Chondrocyte (in vitro differentiated cells): ENCODE measurements around the gene CASP14. TPM values are rescaled to one million over a fixed set of nuclear protein-coding genes. Genes with fewer than 3 reads are reported as not detected.
"Not testable (repeated sequence)": the region's sequence is repeated elsewhere in the genome, so short reads cannot be mapped to it uniquely, and the experiment has no call there.

ENCODE experiments used
- DNase-seq: peaks from one replicate; pipeline ENCODE4 v3.0.0; 2021; ENCODE audit warnings: mixed read lengths, low spot score
- H3K27ac Mint-ChIP-seq: one replicate; pipeline ENCODE4 v1.8.0; 2021; ENCODE audit warnings: mild to moderate bottlenecking, moderate library complexity, mixed read lengths; ENCODE audit not compliant: unreplicated experiment
- H3K27me3 Mint-ChIP-seq: 2 replicates; pipeline ENCODE4 v1.8.0; 2021; ENCODE audit warnings: low read depth, mixed read lengths
- H3K36me3 Mint-ChIP-seq: 2 replicates; pipeline ENCODE4 v1.8.0; 2021; ENCODE audit warnings: low read depth, mixed read lengths
- H3K4me1 Mint-ChIP-seq: 2 replicates; pipeline ENCODE4 v1.8.0; 2021; ENCODE audit warnings: low read depth, mild to moderate bottlenecking, mixed read lengths
- H3K4me3 Mint-ChIP-seq: one replicate; pipeline ENCODE4 v1.8.0; 2021; ENCODE audit warnings: mild to moderate bottlenecking, moderate library complexity, mixed read lengths; ENCODE audit not compliant: unreplicated experiment
- H3K9me3 Mint-ChIP-seq: 2 replicates; pipeline ENCODE4 v1.8.0; 2021; ENCODE audit warnings: low read depth, mixed read lengths
- total RNA-seq: library from RNA; stranded (reverse); gene quantifications from 3 replicates; pipeline ENCODE4 v1.2.1, GENCODE V29; 2021
- TF ChIP-seq, protein P1 (sequence below): fragments of 200-600 bp; sonication (generic); IDR thresholded peaks from 2 replicates; pipeline ENCODE4 v1.5.0; 2021; ENCODE audit warnings: antibody characterized with exemption, mild to moderate bottlenecking, moderate library complexity

Gene CASP14
- total RNA-seq, 1 donor from 2014 or later: not detected

DNA sequence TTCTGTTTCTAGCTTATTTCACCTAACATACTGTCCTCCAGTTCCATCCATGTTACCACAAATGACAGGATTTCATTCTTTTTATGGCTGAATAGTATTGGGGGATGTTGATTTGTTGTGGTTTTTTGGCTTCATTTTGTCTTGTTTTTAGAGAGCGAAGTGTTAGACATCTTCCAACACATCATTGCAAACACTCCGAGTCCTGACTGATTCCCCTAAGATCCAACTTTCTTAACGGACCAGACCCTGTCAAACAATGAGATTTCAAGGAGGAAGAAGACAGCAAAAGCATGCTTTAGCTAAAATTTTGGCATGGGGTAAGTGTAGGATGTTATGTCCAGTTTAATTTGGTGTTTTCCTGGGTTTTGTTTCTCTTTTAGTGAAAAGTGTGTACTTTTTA is 3.8 kb upstream of the CASP14 start:
- Mint-ChIP-seq H3K4me3 (no peak overlapping the region), H3K9me3 (peaks cover under 1% of the 10 kb centered on the region), H3K36me3 (no peaks in the 10 kb centered on the region), H3K27ac (no peak overlapping the region), H3K4me1 (no peaks in the 10 kb centered on the region), H3K27me3 (no peaks in the 10 kb centered on the region)
- DNase-seq: no peak
- TF ChIP-seq, protein P1, sequence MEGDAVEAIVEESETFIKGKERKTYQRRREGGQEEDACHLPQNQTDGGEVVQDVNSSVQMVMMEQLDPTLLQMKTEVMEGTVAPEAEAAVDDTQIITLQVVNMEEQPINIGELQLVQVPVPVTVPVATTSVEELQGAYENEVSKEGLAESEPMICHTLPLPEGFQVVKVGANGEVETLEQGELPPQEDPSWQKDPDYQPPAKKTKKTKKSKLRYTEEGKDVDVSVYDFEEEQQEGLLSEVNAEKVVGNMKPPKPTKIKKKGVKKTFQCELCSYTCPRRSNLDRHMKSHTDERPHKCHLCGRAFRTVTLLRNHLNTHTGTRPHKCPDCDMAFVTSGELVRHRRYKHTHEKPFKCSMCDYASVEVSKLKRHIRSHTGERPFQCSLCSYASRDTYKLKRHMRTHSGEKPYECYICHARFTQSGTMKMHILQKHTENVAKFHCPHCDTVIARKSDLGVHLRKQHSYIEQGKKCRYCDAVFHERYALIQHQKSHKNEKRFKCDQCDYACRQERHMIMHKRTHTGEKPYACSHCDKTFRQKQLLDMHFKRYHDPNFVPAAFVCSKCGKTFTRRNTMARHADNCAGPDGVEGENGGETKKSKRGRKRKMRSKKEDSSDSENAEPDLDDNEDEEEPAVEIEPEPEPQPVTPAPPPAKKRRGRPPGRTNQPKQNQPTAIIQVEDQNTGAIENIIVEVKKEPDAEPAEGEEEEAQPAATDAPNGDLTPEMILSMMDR: no peak

DNA sequence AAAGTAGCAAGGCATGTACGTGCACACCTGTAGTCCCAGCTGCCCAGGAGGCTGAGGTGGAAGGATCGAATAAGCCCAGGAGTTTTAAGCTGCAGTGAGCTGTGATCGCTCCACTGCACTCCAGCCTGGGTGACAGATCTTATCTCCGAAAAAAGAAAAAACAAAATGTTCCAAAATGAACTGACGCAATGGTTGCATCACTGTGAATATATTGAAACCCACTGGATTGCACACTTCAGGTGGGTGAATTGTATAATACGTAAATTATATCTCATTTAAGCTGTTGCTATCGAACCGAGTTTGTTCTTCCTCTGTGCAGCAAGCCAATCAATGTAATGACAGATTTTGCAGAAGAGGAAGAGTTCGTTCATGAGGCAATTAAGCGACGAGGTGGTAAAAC is 1.6 kb upstream of the CASP14 start:
- Mint-ChIP-seq H3K27me3 (peaks cover 13% of the 10 kb centered on the region), H3K4me1 (no peaks in the 10 kb centered on the region), H3K36me3 (no peaks in the 10 kb centered on the region), H3K9me3 (peaks cover 5% of the 10 kb centered on the region), H3K4me3 (no peak overlapping the region), H3K27ac (no peak overlapping the region)
- no peak for DNase-seq
- TF ChIP-seq, protein P1: no peak

DNA sequence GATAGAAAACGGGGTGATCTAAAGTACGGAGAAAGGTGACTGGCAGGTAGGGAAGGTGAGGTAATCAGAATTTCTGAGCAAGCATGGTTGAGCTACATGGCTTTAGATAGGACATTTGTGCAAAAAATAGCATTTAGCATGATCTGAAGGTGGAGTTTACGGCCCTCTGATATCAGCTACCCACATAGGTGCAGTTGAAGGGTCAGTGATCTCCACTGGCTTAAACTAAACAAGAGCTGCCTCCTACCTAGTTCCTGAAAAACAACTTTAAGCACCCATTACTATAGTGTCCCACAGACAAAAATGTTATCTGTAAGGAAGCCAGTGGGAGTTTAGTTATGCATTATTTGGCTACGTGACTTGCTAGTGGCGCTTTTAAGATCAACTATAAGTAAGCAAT is 1.2 kb upstream of the CASP14 start:
- no peak overlapping the region for H3K4me3 Mint-ChIP-seq
- H3K27ac Mint-ChIP-seq: no peak overlapping the region
- H3K27me3 Mint-ChIP-seq: peaks cover 13% of the 10 kb centered on the region
- H3K4me1 Mint-ChIP-seq: no peaks in the 10 kb centered on the region
- TF ChIP-seq, protein P1: no peak
- H3K9me3 Mint-ChIP-seq: peaks cover 5% of the 10 kb centered on the region
- DNase-seq: no peak
- no peaks in the 10 kb centered on the region for H3K36me3 Mint-ChIP-seq

DNA sequence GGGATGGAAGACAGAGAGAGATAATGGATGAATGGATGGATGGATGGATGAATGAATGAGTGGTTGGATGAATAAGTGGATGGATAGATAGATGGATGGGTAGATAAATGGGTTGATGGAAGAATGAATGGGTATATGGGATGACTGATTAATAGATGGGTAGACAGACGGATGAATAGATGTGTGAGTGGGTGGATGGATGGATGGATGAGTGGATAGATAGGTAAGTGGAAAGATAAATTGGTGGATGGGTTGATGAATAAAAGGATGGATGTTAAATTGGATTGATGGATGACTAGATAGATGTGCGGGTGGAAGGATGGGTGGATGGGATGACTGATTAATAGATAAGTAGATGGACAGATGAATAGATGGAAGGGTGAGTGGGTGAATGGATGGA is 1.4 kb downstream of the CASP14 start:
- H3K9me3 Mint-ChIP-seq: peaks cover 5% of the 10 kb centered on the region
- TF ChIP-seq, protein P1: no peak
- peaks cover 16% of the 10 kb centered on the region for H3K27me3 Mint-ChIP-seq
- no peaks in the 10 kb centered on the region for H3K36me3 Mint-ChIP-seq
- H3K4me1 Mint-ChIP-seq: no peaks in the 10 kb centered on the region
- H3K4me3 Mint-ChIP-seq: no peak overlapping the region
- DNase-seq: no peak
- H3K27ac Mint-ChIP-seq: no peak overlapping the region

DNA sequence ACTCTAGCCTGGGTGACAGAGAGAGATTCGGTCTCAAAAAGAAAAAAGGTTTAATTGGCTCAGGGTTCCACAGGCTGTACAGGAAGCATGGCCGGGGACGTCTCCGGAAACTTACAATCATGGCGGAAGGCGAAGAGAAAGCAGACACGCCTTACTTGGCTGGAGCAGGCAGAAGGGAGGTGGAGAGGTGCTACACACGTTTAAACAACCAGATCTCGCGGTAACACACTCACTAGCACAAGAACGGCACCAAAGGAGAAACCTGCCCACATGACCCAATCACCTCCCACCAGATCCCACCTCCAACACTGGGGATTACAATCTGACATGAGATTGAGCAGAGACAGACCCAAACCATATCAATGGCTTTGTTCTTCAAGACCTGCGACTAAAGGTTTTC is 12.8 kb downstream of the CASP14 start:
- TF ChIP-seq, protein P1: no peak
- Mint-ChIP-seq H3K27ac (no peak overlapping the region), H3K27me3 (peaks cover 30% of the 10 kb centered on the region), H3K9me3 (no peaks in the 10 kb centered on the region), H3K36me3 (no peaks in the 10 kb centered on the region), H3K4me1 (no peaks in the 10 kb centered on the region), H3K4me3 (no peak overlapping the region)
- no peak for DNase-seq

DNA sequence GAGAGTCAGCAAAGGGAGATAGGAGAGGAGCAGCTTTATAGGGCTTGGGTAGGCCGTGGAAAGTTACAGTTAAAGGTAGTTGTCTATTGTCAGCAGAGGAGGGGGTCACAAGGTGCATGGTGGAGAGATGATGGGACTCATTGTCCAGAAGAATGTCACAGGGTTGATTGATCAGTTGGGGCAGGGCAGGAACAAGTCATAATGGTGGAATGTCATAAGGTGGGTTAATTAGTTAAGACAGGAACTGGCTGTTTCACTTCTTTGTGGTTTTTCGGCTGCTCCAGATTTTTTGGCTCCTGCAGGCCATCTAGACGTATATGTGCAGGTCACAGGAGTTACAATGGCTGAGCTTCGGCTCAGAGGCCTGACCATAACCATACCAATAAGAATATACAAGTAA is 21.1 kb downstream of the CASP14 start:
- H3K36me3 Mint-ChIP-seq, H3K9me3 Mint-ChIP-seq: not testable (repeated sequence)

More for the DNA sequence above, 21.1 kb downstream of the CASP14 start:
- H3K27ac Mint-ChIP-seq, H3K4me1 Mint-ChIP-seq, H3K4me3 Mint-ChIP-seq, DNase-seq: not testable (repeated sequence)
- H3K27me3 Mint-ChIP-seq: peaks cover 28% of the 10 kb centered on the region
